Hematopoietic multipotent progenitor cell treated with erythropoietin and hydrocortisone succinate and interleukin-3 and kit ligand, for 6 days (in vitro differentiated cells): Measurements from ENCODE around the gene PPP1R3G.
A peak's percentile ranks its signal among the peaks of the same experiment; 100 is the strongest.
"Not testable (repeated sequence)": the region's sequence is repeated elsewhere in the genome, so short reads cannot be mapped to it uniquely, and the experiment has no call there.

Source experiments
- DNase-seq: peaks from one replicate; pipeline ENCODE4 v3.0.0-alpha.2; 2015

The PPP1R3G gene

DNA sequence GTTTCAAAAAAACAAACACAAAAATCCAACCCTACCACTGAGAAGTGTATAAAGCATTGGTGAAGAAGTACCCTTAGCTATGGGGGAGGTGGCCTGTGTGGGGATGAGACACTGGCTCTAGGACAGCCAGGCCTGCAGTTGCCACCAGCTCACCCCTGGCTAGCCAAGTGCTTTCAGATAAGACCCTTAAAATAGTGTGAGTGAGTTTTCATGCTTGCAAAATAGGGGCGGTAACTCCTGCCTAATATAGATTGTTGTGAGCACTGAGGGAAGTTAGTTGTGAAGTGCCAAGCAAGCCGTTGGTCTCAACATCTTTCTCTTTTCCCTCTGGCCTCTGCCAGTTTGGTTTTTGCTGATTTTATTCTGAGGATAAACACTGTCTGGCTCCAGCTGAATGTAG, 11.3 kb downstream of the PPP1R3G start:
- DNase-seq = peak; percentile 72

DNA sequence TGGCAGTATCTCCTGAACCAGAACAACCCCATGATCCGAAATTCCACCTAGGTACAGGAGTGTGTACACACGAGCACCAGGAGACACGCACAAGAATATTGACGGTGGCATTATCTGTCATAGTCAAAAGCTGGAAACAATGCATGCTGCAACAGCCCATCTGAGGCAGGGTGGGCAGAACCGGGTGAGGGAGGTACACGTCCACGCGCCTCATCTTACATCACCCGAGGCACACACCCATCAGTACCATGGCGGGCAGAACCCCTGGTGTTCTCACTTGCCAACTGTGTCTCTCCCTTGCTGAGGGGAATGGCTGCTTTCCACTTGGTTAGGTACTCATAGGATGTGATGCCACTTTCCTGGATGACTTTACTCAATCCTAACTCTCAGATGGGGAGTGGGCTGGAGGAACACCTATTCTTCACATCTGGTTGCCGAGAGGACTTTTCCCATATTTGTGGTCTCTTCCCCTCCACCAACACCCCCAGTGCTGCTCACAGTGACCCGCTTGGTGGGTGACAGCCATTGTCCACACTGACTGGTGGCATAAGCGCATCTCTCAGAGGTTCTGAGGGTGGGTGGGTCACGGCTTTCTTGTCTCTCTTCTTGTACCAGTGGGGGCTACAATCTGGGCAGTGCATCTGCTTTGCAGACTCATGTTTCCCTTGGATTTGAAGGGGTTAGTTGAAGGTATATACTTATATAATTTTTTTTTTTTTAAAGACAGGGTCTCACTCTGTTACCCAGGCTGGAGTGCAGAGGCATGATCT, 13.5 kb downstream of the PPP1R3G start:
- DNase-seq = no peak

DNA sequence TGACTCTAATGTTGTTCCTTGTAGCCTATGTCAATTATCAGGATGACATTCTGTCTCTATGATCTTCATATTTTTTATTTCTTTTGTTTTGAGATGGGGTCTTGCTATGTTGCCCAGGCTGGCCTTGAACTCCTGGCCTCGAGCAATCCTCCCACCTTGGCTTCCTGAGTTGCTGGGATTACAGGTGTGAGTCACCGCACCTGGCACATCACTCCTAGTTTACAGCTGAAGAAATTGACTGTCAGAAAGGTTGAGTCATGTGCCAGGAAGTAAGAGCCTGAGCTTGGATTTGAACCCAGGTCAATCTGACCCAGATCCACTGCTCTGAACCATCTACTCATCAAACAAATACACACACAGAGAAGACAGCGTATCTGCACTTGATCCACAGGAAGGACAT, 14.4 kb downstream of the PPP1R3G start:
- DNase-seq = no peak

DNA sequence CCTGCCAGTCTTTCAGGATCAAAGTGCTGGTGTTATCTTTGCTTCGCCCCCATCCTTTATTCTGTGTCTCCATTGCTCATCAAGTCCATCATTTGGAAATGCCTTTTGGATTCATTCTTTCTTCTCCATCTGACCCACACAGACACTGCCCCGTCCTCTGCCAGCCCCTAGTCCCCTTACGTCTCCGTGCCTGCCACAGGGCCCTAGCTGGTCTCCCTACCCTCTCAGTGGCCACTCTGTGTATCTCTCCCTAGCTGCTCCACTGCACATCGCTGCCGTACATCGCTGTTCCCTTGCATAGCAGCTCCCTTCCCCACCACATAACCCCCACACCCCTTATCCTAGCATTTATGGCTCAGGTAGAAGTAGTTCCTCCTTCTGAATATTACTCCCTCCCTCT, 15.7 kb downstream of the PPP1R3G start:
- no peak for DNase-seq

DNA sequence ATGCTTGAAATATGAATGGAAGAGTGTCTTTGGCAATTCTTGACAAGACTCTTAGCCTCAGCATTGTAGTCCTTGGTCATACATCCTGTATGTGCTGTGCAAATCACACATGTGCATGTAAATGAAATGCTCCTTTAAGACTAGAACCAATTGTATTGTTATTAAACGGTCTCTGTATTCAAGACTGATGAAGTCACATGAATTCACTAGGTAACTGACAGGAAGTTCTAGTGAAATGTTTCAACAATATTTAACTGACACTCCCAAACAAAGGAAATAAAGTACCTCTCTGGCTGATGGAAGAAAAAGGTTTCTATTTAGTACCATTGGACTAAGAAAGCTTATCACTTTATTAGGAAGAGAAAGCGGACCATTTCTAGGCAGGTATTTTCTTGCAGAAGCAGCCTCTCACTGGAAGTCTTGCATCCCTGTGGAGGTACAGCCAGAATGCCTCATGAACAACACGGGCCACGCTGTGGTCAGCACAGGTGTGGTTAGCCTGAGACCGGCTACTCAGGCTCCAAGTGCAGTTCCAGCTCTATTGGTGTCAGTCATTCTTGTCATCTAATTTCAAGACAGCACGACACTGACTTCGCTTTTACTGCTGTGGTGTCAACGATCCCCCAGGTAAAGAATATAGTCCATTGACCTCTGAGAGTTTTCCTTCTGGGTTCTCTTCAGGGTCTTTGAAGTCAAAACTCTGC, 17.3 kb downstream of the PPP1R3G start:
- DNase-seq = no peak

DNA sequence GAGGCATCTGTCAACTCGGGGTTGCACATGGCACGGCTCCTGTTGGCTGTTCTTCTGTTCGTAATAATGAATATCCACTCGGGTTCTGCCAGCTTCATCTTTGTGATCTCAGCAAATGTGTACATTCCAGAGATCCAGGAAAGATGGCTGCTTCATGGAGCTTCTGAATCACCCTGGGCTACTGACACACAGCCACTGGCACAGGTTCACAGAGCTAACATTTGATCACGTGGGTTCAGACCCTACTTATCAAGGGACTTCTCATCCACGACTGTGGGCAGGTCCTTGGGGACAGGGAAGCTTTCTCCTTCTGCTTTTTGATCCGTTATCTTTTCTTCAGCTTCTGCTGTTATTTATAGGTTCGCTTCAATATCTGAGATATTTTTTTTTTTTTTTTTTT, 18.1 kb downstream of the PPP1R3G start:
- DNase-seq = no peak

DNA sequence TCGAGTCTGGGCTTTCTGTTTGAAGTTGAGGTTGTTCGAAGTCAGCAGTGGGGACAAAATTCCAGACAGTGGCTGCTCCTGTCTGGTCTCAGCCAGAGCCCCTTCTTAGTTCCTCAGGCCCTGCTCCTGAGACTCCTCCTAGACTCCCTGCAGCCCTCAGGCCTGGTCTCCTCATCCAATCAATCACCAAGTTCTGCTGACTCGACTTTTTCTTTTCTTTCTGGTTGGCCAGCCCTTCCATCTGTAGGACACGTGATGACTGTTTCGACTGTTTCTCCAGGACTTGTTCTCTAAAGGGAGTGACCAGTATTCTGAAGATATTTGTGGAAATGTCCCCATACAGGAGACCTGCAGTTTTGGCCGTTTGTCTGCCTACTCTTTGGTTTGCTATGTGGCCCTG, 19.5 kb downstream of the PPP1R3G start:
- DNase-seq = no peak

DNA sequence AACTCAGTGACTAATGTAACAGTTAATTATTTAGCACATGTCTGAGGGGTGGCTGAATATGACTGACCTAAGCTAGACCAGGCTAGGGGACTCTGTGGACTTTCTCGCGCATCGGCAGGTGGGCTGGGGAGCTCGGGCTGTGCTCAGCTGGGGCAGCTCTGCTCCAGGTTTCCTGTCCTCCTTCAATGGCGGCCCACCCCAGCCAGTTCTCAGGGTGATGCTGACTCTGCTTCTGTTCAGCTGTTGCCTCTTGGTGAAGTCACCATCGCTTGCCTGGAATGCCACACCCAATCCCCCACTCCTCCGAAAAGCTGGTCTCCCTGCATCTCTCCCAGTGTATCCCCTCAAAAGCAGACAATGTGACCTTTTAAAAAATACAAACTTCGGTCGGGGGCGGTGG, 20.0 kb downstream of the PPP1R3G start:
- no peak for DNase-seq

DNA sequence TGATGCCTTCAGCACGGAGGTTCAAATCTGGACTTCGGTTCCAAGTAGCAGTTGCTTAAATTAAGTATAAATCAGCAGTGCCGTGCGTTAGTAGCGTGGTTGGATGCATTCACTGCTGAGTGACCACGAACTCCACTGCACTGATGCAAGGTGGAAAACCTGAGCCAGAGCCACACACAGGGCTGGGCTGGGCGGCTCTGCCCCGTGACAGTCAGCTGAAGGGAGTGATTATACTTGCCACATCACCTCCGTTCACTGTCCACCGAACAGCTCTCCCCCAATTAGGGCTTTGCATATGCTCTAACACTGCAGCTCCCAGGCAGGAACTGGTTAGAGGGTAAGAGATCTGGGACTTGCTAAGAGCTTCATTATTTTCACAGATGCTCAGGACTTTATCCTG, 22.2 kb downstream of the PPP1R3G start:
- DNase-seq = no peak

DNA sequence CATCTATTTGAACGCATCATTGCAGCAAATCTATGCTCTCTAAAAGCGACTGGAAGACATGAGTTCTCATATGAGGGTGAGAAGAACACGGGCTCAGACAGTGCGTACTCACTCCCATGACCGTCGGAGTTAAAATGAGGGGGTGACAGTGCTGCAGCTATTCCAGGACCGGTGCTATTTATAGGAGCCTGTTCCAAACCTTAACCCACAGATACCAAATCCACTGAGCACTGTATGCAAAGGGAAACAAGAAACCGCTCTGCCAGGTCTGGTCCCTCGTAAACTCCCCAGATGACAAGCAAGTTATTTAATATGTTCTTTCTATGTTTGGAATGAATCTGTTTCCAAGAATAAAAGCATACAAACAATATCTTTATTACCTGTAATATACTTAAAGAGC, 22.9 kb downstream of the PPP1R3G start:
- no peak for DNase-seq

DNA sequence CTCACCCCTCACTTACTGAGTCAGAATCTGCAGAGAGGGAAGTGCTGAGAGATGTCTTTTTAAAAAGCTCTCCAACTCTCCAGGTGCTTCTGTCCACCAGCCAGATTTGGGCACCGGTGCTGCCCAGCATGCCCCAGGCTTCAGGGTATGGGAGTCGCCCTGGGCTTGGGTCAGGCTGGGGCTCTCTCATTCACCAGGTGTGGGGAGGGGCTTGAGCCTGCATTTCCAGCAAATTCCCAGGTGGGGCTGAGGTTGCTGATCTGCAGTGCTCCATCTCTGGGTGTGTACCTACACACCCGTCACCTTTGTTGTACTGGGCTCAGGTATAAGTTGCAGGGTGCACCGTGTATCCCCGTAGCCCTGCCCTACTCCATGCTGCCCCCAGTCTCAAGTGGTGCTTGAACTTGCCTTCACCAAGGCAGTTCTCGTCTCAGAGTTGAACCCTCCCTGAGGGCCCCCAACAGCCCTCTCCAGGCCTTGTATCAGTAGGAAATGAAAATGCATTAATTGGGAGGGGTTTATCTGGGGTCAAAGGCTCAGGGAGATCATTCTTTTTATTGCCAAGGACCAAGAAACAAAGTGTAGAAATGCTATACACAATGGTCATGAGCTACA, 23.5 kb downstream of the PPP1R3G start:
- no peak for DNase-seq

DNA sequence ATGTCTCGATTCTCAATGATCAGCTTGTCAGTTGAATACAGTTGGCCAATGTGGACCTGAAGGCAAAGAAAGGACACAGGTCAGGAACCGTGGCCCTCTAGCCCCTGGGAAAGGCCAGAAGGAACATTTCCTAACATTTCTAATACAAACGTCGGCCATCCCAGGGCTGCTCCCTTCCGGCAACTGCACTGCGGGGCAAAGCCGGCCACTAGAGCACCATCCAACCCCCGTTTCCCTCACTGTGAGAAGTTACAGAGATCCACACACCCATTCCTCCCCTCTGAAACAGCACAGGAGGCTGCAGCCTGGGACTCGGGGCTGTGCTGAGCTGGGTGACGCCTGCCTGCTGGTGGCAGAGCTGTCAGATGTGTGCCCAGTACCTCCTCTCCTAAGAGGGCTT, 24.3 kb downstream of the PPP1R3G start:
- no peak for DNase-seq

DNA sequence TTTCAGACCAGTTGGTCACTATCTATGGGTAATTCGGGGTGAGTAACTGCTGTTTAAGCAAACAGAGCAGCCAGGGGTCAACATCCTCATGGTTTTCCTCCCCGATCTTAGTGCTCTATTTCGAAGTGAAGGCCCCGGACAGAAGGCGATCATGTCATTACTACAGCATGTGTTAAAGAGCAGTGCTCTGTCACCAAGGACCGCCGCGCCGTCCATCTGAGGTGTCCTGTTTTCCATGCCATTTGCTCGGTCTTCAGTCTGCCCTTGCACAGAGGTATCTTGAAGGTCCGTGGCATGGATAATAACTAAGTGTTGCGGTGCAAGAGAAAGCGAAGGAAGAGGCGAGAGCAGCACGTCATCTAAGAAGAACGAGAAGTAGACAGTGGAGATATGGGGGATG, 25.1 kb downstream of the PPP1R3G start:
- DNase-seq = no peak

DNA sequence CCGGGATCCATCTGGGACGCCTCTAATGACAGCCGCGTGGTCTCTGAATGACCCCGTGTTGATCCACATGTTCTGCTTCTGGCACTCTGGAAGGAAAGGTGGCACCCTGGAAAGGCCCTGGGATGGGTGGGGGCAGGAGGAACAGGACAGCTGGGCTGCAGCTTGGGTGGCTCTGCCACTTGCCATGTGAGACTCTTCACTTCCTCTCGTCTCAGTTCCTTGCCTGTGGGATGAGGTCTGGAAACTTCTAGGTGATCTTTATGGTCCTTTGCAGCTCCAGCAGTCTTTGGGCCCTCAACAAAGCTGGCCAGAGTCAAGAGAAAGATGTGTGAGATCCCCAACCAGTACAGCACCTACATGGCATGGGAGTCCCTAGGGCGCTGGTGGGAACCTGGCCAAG, 26.5 kb downstream of the PPP1R3G start:
- no peak for DNase-seq

DNA sequence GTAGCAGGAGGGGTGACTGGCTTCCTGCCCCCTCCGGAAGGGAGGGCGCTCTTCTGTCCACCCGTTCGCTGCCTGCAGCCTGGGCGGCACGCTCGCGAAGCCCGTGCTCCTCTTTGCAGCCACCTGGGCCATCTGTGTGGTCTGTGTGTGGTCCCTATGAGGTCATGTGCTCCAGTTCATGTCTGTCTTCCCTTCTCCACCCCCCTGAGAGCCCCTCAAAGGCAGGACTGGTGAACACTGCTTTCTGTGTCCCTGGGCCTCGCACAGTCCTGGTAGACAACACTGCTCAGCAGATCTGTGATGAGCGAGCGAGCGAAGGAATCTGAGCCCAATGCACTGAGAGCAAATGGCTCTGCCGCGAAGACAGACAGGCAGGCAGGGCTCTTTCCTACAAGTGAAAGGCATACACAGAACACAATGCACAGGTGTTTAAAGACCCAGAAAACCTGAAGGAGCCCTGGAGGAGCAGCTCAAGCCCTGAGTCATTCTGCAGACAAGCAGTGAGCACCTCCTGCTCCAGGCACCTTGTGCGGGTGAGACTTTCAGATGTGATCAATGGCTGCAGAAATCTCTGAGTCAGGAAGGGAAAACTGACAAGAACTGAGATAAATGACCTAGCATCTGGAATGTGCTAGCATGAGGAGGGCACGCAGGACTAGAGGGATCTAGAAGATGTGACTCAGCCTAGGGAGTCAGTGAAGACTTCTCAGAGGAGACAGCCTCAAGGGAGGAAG, 27.1 kb downstream of the PPP1R3G start:
- DNase-seq = no peak

DNA sequence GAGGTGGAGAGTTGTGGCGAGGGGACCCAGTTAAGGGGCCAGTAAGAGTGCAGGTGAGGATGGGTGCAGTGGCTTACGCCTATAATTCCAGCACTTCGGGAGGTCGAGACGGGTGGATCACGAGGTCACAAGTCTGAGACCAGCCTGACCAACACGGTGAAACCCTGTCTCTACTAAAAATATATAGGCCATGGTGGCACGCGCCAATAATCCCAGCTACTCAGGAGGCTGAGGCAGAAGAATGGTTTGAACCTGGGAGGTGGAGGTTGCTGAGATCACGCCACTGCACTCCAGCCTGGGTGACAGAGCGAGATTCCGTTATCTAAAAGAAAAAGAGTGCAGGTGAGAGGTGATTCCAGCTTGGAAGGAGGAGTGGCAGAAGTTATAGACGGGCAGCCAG, 28.0 kb downstream of the PPP1R3G start:
- no peak for DNase-seq

DNA sequence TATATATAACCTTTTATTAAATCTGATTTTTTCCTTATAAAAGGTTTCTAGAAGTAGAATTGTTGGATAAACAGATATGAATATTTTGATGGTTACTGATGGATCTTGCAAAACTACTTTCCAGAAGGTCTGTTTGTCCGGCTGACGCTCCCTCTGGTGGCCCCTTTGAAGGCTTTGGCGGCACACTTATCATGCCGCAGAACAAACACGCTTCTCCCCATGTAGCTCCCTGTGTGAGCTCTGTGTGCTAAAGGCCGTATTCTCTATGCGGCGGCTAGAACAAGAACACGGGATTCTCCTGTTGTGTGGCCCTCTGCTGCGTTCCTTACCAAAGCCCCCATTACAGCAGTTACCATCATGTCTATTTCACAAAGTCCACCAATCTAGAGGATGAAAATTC, 30.0 kb downstream of the PPP1R3G start:
- no peak for DNase-seq

DNA sequence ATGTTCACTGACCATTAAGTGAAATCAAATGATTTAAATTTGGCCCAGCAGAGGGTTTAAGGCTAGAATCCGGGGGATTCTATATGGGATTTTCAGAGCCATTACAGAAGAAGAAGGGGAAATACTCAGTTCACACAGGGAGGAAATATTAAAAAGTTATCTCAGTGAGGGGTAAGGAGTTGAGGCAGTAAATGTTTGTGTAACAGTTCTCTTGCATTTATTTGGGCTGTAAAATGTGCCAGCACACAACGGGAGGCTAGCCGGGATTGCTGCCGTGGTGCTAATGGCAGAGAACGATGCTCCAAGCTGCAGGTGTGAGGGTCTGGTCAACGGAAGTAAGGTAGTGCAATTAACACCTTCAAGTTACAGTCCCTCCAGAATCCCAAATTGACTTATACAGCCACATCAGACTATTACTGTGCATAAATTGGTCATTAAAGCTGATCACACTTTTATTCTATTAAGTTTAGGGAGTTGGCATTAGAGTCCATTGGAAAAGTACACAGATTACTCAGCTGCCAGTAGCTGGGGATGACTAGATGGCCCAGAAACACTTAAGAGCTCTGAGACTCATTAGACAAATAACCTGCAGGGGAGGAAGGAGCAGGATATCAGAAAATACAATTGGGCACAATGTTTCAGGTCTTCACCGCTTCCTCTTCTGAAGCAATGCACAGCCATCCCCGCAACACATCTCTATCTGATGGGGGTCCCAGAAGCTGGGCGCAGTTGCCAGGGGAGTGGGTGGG, 31.3 kb downstream of the PPP1R3G start:
- DNase-seq = no peak

DNA sequence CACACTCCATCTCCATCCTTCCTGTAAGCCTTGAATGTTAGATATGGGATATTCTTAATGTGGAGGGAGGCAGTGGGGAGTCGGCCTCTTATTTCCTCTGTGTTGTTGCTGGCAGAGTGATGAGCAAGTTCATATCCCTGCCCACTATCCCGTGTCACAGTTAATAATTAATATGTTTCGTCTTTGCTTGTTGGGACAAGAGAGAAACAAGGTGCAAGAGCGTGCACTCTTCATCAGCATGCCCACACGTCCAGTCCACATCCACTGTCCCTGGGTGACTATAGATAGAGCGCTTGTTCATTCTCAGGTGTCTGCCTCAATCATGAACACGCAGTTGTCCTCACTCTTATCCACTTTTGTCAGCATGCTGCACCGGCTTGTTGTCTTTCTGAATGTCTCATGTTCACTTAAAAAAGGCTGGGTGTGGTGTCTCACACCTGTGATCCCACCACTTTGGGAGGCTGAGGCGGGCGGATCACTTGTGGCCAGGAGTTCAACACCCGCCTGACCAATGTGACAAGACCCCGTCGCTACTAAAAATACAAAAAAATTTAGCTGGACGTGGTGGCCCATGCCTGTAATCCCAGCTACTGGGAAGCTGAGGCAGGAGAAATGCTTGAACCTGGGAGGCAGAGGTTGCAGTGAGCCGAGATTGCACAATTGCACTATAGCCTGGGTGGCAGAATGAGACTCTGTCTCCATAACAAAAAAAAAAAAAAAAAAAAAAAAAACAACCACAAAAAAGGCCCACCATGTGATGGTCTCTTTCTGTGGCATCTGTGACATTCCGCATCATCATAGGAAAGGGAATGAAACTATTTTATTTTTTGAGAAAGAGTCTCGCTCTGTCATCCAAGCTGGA, 34.2 kb downstream of the PPP1R3G start:
- DNase-seq = no peak

DNA sequence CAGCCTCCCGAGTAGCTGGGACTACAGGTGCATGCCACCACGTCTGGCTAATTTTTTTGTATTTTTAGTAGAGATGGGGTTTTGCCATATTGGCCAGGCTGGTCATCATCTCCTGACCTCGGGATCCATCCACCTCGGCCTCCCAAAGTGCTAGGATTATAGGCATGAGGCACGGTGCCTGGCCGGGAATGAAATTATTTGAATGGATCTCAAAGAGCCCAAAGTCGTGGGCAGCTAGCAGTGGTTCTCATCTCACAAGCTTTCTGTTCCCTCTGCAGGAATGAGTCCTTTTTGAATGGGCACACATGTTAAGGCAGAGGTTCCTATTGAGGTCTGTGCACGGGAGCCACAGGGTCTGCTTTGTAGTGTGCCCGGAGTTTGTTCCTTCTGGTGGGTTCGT, 34.9 kb downstream of the PPP1R3G start:
- no peak for DNase-seq

DNA sequence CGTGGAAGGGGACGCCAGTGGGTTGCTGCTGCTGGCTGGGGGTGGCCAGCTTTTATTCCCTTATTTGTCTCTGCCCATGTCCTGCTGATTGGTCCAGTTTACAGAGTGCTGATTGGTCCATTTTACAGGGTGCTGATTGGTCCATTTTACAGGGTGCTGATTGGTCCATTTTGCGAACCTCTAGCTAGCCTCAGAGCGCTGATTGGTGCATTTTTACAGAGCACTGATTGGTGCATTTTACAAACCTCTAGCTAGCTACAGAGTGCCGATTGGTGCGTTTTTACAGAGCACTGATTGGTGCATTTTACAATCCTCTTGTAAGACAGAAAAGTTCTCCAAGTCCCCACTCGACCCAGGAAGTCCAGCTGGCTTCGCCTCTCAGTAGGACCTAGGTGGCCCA, 35.4 kb downstream of the PPP1R3G start:
- DNase-seq = not testable (repeated sequence)

DNA sequence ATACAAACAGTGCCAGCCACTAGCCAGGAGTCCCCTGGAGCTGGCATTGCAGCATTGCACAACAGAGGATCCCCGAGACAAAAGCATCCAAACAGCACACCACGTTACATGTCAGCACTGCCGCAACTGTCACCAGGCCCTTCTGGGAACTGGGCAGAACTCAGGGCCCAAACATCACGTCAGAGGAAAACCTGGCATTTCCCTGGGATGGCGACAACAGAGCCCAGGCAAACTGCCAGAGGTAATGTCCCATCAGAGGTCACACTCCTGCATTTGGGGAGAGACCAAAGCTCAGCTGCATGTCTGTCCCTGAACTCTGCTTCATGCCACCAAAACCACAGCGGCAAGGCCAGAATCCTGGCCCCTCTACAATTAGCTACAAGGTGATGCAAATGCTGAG, 36.3 kb downstream of the PPP1R3G start:
- no peak for DNase-seq
